GM12864 (cell line): Measurements from ENCODE around the gene THRB.

Source experiments
- DNase-seq: peaks from one replicate; pipeline ENCODE4 v3.0.0-alpha.2; 2011; ENCODE audit warnings: low read depth
- H3K4me3 ChIP-seq: 2 replicates; pipeline ENCODE4 v1.5.1; 2011; ENCODE audit warnings: mild to moderate bottlenecking, low read depth, low read length, control low read depth
- TF ChIP-seq, protein P1 (sequence below): IDR thresholded peaks from 2 replicates; pipeline ENCODE4 v1.5.1; 2011; ENCODE audit warnings: low read depth, mild to moderate bottlenecking, moderate library complexity, low read length, control low read depth, inconsistent platforms; ENCODE audit errors: missing control alignments

THRB gene

DNA sequence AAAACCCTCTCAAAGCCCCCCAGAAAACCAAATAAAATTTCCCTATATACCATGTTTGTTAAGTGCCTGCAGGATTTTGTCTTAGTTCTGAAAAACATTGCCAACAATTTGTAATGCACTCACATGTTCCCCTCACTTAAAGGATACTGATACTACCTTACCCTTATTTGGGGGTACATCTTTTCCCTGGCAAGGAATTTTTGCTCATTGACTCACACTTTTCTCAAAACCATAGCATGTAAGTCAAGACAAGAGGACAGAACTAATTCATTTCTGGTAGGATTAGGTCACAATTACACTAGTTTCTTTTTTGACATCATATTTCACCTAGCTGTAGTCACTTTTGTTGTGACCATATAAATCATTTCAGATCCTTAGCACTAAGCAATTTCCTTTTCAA, 222.2 kb downstream of the THRB start:
- no peak for DNase-seq
- no peak overlapping the region for H3K4me3 ChIP-seq
- TF ChIP-seq, protein P1, sequence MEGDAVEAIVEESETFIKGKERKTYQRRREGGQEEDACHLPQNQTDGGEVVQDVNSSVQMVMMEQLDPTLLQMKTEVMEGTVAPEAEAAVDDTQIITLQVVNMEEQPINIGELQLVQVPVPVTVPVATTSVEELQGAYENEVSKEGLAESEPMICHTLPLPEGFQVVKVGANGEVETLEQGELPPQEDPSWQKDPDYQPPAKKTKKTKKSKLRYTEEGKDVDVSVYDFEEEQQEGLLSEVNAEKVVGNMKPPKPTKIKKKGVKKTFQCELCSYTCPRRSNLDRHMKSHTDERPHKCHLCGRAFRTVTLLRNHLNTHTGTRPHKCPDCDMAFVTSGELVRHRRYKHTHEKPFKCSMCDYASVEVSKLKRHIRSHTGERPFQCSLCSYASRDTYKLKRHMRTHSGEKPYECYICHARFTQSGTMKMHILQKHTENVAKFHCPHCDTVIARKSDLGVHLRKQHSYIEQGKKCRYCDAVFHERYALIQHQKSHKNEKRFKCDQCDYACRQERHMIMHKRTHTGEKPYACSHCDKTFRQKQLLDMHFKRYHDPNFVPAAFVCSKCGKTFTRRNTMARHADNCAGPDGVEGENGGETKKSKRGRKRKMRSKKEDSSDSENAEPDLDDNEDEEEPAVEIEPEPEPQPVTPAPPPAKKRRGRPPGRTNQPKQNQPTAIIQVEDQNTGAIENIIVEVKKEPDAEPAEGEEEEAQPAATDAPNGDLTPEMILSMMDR = no peak

DNA sequence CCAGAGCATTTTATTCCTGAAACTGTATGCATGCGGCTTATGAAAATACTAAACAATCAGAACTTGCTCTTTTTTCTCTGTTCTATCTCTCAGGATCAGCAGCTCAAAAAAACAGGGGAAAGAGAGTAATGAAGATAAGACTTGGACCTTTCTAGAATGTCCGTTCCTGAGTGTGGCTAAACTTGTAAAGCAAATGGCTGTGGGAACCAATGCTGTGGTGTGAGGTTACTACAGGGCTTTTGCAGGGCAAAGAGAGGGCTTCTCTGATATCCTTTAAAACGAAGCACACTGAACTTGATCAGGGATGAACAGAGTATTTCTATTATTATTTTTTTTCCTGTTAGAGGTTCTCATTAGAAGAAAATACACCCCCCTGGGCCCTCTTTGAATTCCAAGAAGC, 223.4 kb downstream of the THRB start:
- TF ChIP-seq, protein P1 = no peak
- no peak for DNase-seq

DNA sequence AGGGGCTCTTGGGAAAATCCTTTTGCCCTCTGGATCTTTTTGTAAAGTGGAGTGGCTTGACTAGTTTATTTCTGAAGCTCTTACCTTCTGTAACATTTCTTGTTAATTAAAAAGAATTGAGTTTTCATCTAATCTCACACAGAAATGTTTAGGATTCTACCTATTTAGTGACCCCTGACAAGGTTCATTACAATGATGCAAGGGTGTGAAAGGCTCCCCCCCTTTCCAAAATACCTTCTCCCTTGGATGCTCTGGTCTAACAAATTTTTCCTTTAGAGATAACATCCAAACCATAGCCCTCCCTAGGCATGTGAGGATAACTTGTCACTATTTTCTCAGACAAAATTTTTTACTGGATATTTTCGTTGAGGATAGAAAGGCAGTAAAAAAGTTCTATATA, 223.9 kb downstream of the THRB start:
- no peak for DNase-seq
- TF ChIP-seq, protein P1 = no peak
- no peak overlapping the region for H3K4me3 ChIP-seq

More for the DNA sequence above, 223.4 kb downstream of the THRB start:
- H3K4me3 ChIP-seq = no peak overlapping the region

DNA sequence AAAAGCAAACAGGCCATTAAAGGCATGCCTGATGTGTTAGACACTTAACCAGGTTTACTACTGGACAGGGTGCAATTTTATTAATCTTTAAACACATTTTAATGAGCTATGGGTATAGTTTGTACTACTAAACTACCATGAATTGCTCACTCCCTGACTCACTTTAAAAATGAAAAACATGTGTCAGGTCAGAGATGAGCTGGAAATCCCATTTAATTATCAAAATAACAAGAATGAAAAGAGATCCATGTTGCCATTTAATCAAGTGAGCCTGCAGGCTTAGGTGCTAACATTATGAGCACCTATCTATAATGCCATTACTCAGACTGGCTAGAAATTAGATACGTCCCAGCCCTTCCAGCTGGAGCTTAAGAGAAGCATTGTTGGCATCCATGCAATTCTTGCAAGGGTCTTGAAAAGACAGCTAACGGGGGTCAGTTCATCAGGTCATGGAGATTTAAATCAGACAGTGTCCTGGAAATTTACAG, 224.4 kb downstream of the THRB start:
- no peak for DNase-seq
- no peak overlapping the region for H3K4me3 ChIP-seq
- TF ChIP-seq, protein P1 = no peak

GRCh38 chr3:24264748-24265158, 229.9 kb downstream of the THRB start:
- TF ChIP-seq, protein P1 = peak; percentile 67
- DNase-seq = peak; percentile 8
- no peak overlapping the region for H3K4me3 ChIP-seq

- TF ChIP-seq, protein P1 = no peak
- DNase-seq = no peak
- no peak overlapping the region for H3K4me3 ChIP-seq
Measured at GRCh38 chr3:24264011-24264410, 230.6 kb downstream of the THRB start.

- no peak overlapping the region for H3K4me3 ChIP-seq
- TF ChIP-seq, protein P1 = no peak
- DNase-seq = no peak
Measured at GRCh38 chr3:24263069-24263668, 231.5 kb downstream of the THRB start.
